ENCODE measurements around the gene COL21A1. TPM values are rescaled to one million over a fixed set of nuclear protein-coding genes. Genes with fewer than 3 reads are reported as not detected.

COL21A1 gene
- total and polyA plus RNA-seq, 2 of the 4 experiments (the other 2 are of a cell fraction) = 0.05 TPM; not detected in 1

- Histone ChIP-seq H3K27ac (ENCODE audit: insufficient read depth, low read length) (no peak overlapping the region), H4K91ac (ENCODE audit: insufficient read depth, low read depth, low read length) (no peak overlapping the region), H3K18ac (ENCODE audit: low read depth, low read length) (no peak overlapping the region), H3K4me1 (ENCODE audit: control insufficient read depth, insufficient read depth, low read length) (no peaks in the 10 kb centered on the region), H3K9me1 (ENCODE audit: insufficient read depth, low read length) (no peaks in the 10 kb centered on the region), H2AFZ (replicated peaks; ENCODE audit: low read length, poor library complexity) (no peak overlapping the region), H2BK120ac (ENCODE audit: low read depth, low read length) (no peak overlapping the region), H3K9ac (ENCODE audit: low read depth, low read length) (no peak overlapping the region), H2BK20ac (ENCODE audit: low read depth, low read length) (no peak overlapping the region), H4K8ac (ENCODE audit: low read depth in 2 of 2, low read length in 2 of 2) (no peak overlapping the region), H3K79me1 (ENCODE audit: low read depth in 1 of 2, low read length in 2 of 2) (no peaks in the 10 kb centered on the region), H2BK5ac (ENCODE audit: low read depth, low read length, poor library complexity, severe bottlenecking) (no peak overlapping the region), H3K4me3 (ENCODE audit: insufficient read depth, low read depth, low read length) (no peak overlapping the region), H3K56ac (ENCODE audit: extremely low read depth, insufficient read depth, low read length) (no peak overlapping the region), H2BK15ac (ENCODE audit: low read depth, low read length) (no peak overlapping the region), H4K20me1 (ENCODE audit: insufficient read depth, low read length) (no peaks in the 10 kb centered on the region), H3K4me2 (ENCODE audit: low read depth, low read length) (0 out of 2 replicates have a peak overlapping the region, but pooled peaks have one; percentile 21), H2AK5ac (ENCODE audit: low read depth, low read length) (no peak overlapping the region), H2AK9ac (replicated peaks; ENCODE audit: low read depth, low read length, poor library complexity) (no peak overlapping the region), H3K36me3 (ENCODE audit: control insufficient read depth, insufficient read depth, low read length) (no peaks in the 10 kb centered on the region), H3K4ac (ENCODE audit: low read depth, low read length) (no peak overlapping the region), H4K5ac (ENCODE audit: low read depth, low read length) (no peak overlapping the region), H3K27me3 (ENCODE audit: control insufficient read depth, insufficient read depth, low read length) (no peaks in the 10 kb centered on the region), H3K23ac (ENCODE audit: low read depth, low read length) (no peak overlapping the region), H3K9me3 (ENCODE audit: control insufficient read depth, insufficient read depth, low read length) (no peaks in the 10 kb centered on the region), H3K14ac (replicated peaks; ENCODE audit: low read depth, low read length) (no peak overlapping the region)
- no TSS peak for BruUV-seq (replicated peaks)
- CTCF ChIA-PET = no interaction called here
- whole genome bisulfite sequencing, 2 experiments (ENCODE audit: extremely low coverage in 2 of 2, insufficient read length in 1 of 2) = no CpG with 5 or more reads among the region's 2 CpGs
- POLR2A ChIA-PET (ENCODE audit: unreplicated experiment) = no interaction called here
- dilution Hi-C loops (cut with HindIII; ENCODE audit: low sequenced_read_pairs, unreplicated experiment) (no loop called here), intact Hi-C loops (cut with micrococcal nuclease) (no loop called here), in situ Hi-C loops (cut with MboI; ENCODE audit: low sequenced_read_pairs) (no loop called here)
- DNase-seq (no peak), ATAC-seq (ENCODE audit: low read depth) (no peak; the same call in none of the 2 replicates)
- TF ChIP-seq RFX5 (IDR thresholded peaks at IDR 0.05; ENCODE audit: low read depth, low read length) = no peak
These were observed 167.4 kb downstream of the COL21A1 start for GRCh38 chr6:56079751-56080540.

Measured in IMR-90 (cell line).